ENCODE results near the gene FNBP1.
"Not testable (repeated sequence)": the region's sequence is repeated elsewhere in the genome, so short reads cannot be mapped to it uniquely, and the experiment has no call there.

The FNBP1 gene

DNA sequence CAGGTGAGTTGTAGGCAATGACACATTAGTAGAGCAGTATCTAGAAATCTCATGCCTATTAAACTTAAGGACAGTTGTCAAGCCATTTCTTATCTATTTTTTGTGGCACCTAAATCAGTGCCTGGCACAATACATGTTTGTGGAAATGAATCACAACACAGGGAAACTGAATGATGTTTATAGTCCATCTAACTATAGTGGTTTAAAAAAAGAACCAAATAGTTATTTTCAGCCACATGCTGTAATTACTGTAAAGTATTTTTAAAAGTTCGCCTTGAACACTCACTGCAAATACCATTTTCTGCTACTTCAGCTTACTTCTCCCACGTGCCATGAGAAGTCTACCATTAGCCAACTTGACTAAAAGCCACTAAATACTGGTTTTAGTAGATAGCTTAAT lies 21.9 kb downstream of the FNBP1 start:
- CTCF ChIA-PET = no interaction called here
- Histone ChIP-seq H3K4me1 (ENCODE audit: control insufficient read depth, insufficient read depth, low read length) (no peaks in the 10 kb centered on the region), H3K27ac (ENCODE audit: extremely low read depth, low read depth, low read length) (no peak overlapping the region), H3K4me3 (ENCODE audit: low read depth, low read length) (no peak overlapping the region), H3K9me3 (ENCODE audit: control insufficient read depth, insufficient read depth, low read depth, low read length) (no peaks in the 10 kb centered on the region), H3K36me3 (ENCODE audit: control insufficient read depth in 2 of 2, insufficient read depth in 1 of 2, low read length in 2 of 2) (no peaks in the 10 kb centered on the region)
- TF ChIP-seq, protein P1, sequence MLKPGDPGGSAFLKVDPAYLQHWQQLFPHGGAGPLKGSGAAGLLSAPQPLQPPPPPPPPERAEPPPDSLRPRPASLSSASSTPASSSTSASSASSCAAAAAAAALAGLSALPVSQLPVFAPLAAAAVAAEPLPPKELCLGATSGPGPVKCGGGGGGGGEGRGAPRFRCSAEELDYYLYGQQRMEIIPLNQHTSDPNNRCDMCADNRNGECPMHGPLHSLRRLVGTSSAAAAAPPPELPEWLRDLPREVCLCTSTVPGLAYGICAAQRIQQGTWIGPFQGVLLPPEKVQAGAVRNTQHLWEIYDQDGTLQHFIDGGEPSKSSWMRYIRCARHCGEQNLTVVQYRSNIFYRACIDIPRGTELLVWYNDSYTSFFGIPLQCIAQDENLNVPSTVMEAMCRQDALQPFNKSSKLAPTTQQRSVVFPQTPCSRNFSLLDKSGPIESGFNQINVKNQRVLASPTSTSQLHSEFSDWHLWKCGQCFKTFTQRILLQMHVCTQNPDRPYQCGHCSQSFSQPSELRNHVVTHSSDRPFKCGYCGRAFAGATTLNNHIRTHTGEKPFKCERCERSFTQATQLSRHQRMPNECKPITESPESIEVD (tag by site-specific recombination; IDR thresholded peaks at IDR 0.05) = 0 out of 2 replicates have a peak, but pooled peaks have one; percentile 21
- TF ChIP-seq, protein P2, sequence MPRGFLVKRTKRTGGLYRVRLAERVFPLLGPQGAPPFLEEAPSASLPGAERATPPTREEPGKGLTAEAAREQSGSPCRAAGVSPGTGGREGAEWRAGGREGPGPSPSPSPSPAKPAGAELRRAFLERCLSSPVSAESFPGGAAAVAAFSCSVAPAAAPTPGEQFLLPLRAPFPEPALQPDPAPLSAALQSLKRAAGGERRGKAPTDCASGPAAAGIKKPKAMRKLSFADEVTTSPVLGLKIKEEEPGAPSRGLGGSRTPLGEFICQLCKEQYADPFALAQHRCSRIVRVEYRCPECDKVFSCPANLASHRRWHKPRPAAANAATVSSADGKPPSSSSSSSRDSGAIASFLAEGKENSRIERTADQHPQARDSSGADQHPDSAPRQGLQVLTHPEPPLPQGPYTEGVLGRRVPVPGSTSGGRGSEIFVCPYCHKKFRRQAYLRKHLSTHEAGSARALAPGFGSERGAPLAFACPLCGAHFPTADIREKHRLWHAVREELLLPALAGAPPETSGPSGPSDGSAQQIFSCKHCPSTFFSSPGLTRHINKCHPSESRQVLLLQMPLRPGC (tag by site-specific recombination; IDR thresholded peaks at IDR 0.05) = no peak
- TF ChIP-seq, protein P3, sequence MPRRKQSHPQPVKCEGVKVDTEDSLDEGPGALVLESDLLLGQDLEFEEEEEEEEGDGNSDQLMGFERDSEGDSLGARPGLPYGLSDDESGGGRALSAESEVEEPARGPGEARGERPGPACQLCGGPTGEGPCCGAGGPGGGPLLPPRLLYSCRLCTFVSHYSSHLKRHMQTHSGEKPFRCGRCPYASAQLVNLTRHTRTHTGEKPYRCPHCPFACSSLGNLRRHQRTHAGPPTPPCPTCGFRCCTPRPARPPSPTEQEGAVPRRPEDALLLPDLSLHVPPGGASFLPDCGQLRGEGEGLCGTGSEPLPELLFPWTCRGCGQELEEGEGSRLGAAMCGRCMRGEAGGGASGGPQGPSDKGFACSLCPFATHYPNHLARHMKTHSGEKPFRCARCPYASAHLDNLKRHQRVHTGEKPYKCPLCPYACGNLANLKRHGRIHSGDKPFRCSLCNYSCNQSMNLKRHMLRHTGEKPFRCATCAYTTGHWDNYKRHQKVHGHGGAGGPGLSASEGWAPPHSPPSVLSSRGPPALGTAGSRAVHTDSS (tag by site-specific recombination; IDR thresholded peaks at IDR 0.05) = no peak
- TF ChIP-seq, protein P4, sequence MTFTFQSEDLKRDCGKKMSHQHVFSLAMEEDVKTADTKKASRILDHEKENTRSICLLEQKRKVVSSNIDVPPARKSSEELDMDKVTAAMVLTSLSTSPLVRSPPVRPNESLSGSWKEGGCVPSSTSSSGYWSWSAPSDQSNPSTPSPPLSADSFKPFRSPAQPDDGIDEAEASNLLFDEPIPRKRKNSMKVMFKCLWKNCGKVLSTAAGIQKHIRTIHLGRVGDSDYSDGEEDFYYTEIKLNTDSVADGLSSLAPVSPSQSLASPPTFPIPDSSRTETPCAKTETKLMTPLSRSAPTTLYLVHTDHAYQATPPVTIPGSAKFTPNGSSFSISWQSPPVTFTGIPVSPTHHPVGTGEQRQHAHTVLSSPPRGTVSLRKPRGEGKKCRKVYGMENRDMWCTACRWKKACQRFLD (tag by site-specific recombination; IDR thresholded peaks at IDR 0.05) = no peak
- no peak for TF ChIP-seq ZNF707 (tag by site-specific recombination; IDR thresholded peaks at IDR 0.05)
- POLR2A ChIA-PET = no interaction called here

GRCh38 chr9:130020618-130021017 lies 22.4 kb downstream of the FNBP1 start:
- TF ChIP-seq ZNF2 (tag by site-specific recombination; IDR thresholded peaks at IDR 0.05) = no peak
- TF ChIP-seq ZNF571 (tag by site-specific recombination; IDR thresholded peaks at IDR 0.05) = no peak
- TF ChIP-seq ZNF544 (tag by site-specific recombination; IDR thresholded peaks at IDR 0.05) = no peak
- TF ChIP-seq ZBTB1 (tag by site-specific recombination; IDR thresholded peaks at IDR 0.05) = no peak
- no peak for TF ChIP-seq GFI1B (tag by site-specific recombination; IDR thresholded peaks at IDR 0.05)
- no peak for TF ChIP-seq ZNF624 (tag by site-specific recombination; IDR thresholded peaks at IDR 0.05)
- TF ChIP-seq, protein P5, sequence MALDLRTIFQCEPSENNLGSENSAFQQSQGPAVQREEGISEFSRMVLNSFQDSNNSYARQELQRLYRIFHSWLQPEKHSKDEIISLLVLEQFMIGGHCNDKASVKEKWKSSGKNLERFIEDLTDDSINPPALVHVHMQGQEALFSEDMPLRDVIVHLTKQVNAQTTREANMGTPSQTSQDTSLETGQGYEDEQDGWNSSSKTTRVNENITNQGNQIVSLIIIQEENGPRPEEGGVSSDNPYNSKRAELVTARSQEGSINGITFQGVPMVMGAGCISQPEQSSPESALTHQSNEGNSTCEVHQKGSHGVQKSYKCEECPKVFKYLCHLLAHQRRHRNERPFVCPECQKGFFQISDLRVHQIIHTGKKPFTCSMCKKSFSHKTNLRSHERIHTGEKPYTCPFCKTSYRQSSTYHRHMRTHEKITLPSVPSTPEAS (tag by site-specific recombination; IDR thresholded peaks at IDR 0.05) = no peak
- TF ChIP-seq ZNF354C (tag by site-specific recombination; IDR thresholded peaks at IDR 0.05; ENCODE audit: borderline replicate concordance, low read depth) = no peak
- Histone ChIP-seq H3K4me3 (ENCODE audit: low read depth, low read length) (no peak overlapping the region), H3K27ac (ENCODE audit: extremely low read depth, low read depth, low read length) (no peak overlapping the region), H3K4me1 (ENCODE audit: control insufficient read depth, insufficient read depth, low read length) (no peaks in the 10 kb centered on the region), H3K36me3 (ENCODE audit: control insufficient read depth in 2 of 2, insufficient read depth in 1 of 2, low read length in 2 of 2) (no peaks in the 10 kb centered on the region), H3K9me3 (ENCODE audit: control insufficient read depth, insufficient read depth, low read depth, low read length) (no peaks in the 10 kb centered on the region)
- POLR2A ChIA-PET = no interaction called here
- CTCF ChIA-PET = no interaction called here

DNA sequence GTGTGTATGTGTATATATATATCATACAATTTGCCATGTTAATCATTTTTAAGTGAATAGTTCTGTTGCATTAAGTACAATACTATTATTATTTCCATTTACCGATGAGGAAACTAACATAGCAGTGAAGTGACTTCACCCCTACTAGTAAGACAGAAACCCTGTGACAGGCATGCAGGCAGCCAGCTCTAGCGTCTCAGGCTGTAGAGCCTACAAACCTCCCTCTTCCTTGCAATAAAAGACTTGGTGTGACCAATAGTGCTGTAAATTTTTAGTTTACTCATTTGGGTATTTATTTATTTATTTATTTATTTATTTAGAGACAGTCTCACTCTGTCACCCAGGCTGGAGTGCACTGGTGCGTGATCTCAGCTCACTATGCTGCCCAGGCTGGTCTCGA lies 24.7 kb downstream of the FNBP1 start:
- Histone ChIP-seq H3K4me3 (ENCODE audit: low read depth, low read length) (no peak overlapping the region), H3K4me1 (ENCODE audit: control insufficient read depth, insufficient read depth, low read length) (no peaks in the 10 kb centered on the region), H3K27ac (ENCODE audit: extremely low read depth, low read depth, low read length) (no peak overlapping the region), H3K9me3 (ENCODE audit: control insufficient read depth, insufficient read depth, low read depth, low read length) (no peaks in the 10 kb centered on the region), H3K36me3 (ENCODE audit: control insufficient read depth in 2 of 2, insufficient read depth in 1 of 2, low read length in 2 of 2) (no peaks in the 10 kb centered on the region)
- TF ChIP-seq, protein P6, sequence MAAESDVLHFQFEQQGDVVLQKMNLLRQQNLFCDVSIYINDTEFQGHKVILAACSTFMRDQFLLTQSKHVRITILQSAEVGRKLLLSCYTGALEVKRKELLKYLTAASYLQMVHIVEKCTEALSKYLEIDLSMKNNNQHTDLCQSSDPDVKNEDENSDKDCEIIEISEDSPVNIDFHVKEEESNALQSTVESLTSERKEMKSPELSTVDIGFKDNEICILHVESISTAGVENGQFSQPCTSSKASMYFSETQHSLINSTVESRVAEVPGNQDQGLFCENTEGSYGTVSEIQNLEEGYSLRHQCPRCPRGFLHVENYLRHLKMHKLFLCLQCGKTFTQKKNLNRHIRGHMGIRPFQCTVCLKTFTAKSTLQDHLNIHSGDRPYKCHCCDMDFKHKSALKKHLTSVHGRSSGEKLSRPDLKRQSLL (tag by site-specific recombination; IDR thresholded peaks at IDR 0.05) = 0 out of 2 replicates have a peak, but pooled peaks have one; percentile 12
- TF ChIP-seq ZNF10 (tag by site-specific recombination; IDR thresholded peaks at IDR 0.05) (no peak), ZNF280C (tag by site-specific recombination; IDR thresholded peaks at IDR 0.05) (no peak)
- POLR2A ChIA-PET = interaction anchor here (0.5 to 1.0 kb wide), 2 partner anchors 17 to 70 kb away, joined by 3 read pairs; no protein-coding TSS in a partner anchor
- CTCF ChIA-PET = interaction anchor here (0.6 kb wide), 2 partner anchors 14 to 81 kb away, joined by 3 read pairs; no protein-coding TSS in a partner anchor

DNA sequence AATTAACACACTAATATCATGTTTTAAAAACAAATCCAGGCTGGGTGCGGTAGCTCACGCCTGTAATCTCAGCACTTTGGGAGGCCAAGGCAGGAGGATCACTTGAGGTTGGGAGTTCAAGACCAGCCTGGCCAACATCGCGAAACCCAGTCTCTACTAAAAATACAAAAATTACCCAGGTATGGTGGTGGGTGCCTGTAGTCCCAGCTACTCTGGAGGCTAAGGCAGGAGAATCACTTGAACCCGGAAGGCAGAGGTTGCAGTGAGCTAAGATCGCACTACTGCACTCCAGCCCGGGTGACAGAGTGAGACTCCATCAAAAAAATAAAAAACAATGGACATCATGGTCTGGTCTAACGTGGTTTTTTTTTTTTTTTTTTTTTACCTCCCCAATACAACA lies 25.5 kb downstream of the FNBP1 start:
- H3K36me3 ChIP-seq (ENCODE audit: control insufficient read depth in 2 of 2, insufficient read depth in 1 of 2, low read length in 2 of 2); H3K9me3 ChIP-seq (ENCODE audit: control insufficient read depth, insufficient read depth, low read depth, low read length); H3K4me1 ChIP-seq (ENCODE audit: control insufficient read depth, insufficient read depth, low read length); H3K27ac ChIP-seq (ENCODE audit: extremely low read depth, low read depth, low read length); POLR2A ChIA-PET; H3K4me3 ChIP-seq (ENCODE audit: low read depth, low read length): not testable (repeated sequence)
- CTCF ChIA-PET = interaction anchor here (0.5 to 0.9 kb wide), 4 partner anchors 9 to 56 kb away, joined by 3 to 5 read pairs (median 3); no protein-coding TSS in a partner anchor
